ENCODE data around the gene VPS8. TPM values are rescaled to one million over a fixed set of nuclear protein-coding genes. Genes with fewer than 3 reads are reported as not detected.

Gene VPS8
- total RNA-seq, 2 donors from 2014 or later: 49.7 to 70.0 TPM

DNA sequence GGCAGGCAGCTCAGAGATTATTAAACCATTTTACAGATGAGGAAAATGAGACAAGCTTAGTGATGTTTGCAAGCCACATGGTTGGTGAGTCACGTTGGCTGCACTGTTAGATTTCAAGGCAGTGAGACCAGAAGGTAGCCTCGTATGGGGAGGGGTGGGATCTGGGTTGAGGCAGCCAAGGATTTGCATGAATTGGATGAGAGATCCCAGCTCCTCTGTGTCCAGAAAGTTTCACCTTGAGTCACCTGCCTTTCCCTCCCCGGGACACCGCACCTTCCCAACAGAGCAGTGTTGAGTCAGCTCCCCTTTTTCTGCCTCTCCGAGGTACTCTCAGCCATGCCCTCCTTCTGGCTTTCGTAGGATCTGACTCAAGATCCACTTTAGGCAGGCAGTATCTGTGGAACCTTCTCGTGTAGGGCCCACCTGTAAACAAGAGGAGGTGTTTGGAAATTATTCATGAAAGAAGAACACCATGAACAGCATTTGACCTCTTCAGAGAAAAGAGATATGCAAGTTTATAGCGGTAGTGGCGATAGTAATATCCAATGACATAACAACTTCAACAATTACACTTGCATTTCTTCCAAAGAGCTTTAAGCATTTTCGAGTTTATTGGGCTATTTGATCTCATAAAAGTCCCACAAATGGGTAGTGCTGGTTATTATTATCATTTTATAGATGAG, 46.8 kb upstream of the VPS8 start:
- no peak overlapping the region for H3K27ac Mint-ChIP-seq
- H3K27me3 ChIP-seq (ENCODE audit: control insufficient read depth, insufficient read depth, low read length, poor library complexity, severe bottlenecking): no peaks in the 10 kb centered on the region
- peaks cover 11% of the 10 kb centered on the region for H3K4me1 ChIP-seq (ENCODE audit: control insufficient read depth, insufficient read depth, low read length)
- TF ChIP-seq, protein P1, sequence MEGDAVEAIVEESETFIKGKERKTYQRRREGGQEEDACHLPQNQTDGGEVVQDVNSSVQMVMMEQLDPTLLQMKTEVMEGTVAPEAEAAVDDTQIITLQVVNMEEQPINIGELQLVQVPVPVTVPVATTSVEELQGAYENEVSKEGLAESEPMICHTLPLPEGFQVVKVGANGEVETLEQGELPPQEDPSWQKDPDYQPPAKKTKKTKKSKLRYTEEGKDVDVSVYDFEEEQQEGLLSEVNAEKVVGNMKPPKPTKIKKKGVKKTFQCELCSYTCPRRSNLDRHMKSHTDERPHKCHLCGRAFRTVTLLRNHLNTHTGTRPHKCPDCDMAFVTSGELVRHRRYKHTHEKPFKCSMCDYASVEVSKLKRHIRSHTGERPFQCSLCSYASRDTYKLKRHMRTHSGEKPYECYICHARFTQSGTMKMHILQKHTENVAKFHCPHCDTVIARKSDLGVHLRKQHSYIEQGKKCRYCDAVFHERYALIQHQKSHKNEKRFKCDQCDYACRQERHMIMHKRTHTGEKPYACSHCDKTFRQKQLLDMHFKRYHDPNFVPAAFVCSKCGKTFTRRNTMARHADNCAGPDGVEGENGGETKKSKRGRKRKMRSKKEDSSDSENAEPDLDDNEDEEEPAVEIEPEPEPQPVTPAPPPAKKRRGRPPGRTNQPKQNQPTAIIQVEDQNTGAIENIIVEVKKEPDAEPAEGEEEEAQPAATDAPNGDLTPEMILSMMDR (conservative IDR thresholded peaks at IDR 0.05): no peak
- no peaks in the 10 kb centered on the region for H3K9me3 Mint-ChIP-seq
- H3K27me3 Mint-ChIP-seq (ENCODE audit: insufficient read depth): no peaks in the 10 kb centered on the region
- no peak overlapping the region for H3K4me3 ChIP-seq (ENCODE audit: low read length)
- H3K9ac ChIP-seq (ENCODE audit: extremely low read depth, low read length, poor library complexity, severe bottlenecking): no peak overlapping the region
- H3K36me3 Mint-ChIP-seq (ENCODE audit: low read depth): no peaks in the 10 kb centered on the region
- no peaks in the 10 kb centered on the region for H3K9me3 ChIP-seq (ENCODE audit: control insufficient read depth, low read length)
- WGBS, 2 experiments (ENCODE audit: insufficient coverage in 1 of 2, insufficient read length in 1 of 2): 90 to 92% methylated on average over 8 to 10 of the region's 10 CpGs
- no peak for DNase-seq
- H3K36me3 ChIP-seq (ENCODE audit: control insufficient read depth, insufficient read depth, low read length): no peaks in the 10 kb centered on the region
- H3K4me1 Mint-ChIP-seq: peaks cover 39% of the 10 kb centered on the region
- no peak overlapping the region for H3K4me3 Mint-ChIP-seq
- no peak overlapping the region for H3K27ac ChIP-seq (ENCODE audit: low read depth, low read length)

DNA sequence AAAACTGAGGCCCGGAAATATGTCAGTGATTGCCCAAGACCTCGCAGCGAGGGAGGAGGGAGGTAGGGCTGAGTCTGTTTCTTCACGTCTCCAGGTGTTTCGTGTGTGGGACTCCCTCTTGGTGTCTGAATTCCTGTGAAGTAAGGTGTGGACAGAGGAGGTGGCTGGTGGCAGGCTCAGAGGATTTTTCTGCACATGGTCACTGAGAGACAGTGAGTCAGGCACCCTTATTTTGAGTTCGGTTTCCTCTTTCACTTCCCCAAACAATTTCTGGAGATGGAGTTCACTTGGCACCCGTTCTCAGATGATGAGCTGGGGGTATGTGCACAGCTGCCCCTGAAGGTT, 46.3 kb upstream of the VPS8 start:
- TF ChIP-seq, protein P1 (conservative IDR thresholded peaks at IDR 0.05): no peak
- no peak overlapping the region for H3K4me3 Mint-ChIP-seq
- H3K27me3 Mint-ChIP-seq (ENCODE audit: insufficient read depth): peaks cover under 1% of the 10 kb centered on the region
- no peak overlapping the region for H3K27ac ChIP-seq (ENCODE audit: low read depth, low read length)
- no peak for DNase-seq
- H3K27me3 ChIP-seq (ENCODE audit: control insufficient read depth, insufficient read depth, low read length, poor library complexity, severe bottlenecking): no peaks in the 10 kb centered on the region
- 93 to 96% methylated on average over 3 to 7 of the region's 7 CpGs for WGBS, 2 experiments (ENCODE audit: insufficient coverage in 1 of 2, insufficient read length in 1 of 2)
- no peaks in the 10 kb centered on the region for H3K9me3 Mint-ChIP-seq
- H3K36me3 ChIP-seq (ENCODE audit: control insufficient read depth, insufficient read depth, low read length): no peaks in the 10 kb centered on the region
- H3K4me1 Mint-ChIP-seq: peaks cover 36% of the 10 kb centered on the region
- H3K9ac ChIP-seq (ENCODE audit: extremely low read depth, low read length, poor library complexity, severe bottlenecking): no peak overlapping the region
- peaks cover 15% of the 10 kb centered on the region for H3K4me1 ChIP-seq (ENCODE audit: control insufficient read depth, insufficient read depth, low read length)
- H3K27ac Mint-ChIP-seq: no peak overlapping the region
- no peaks in the 10 kb centered on the region for H3K9me3 ChIP-seq (ENCODE audit: control insufficient read depth, low read length)
- no peaks in the 10 kb centered on the region for H3K36me3 Mint-ChIP-seq (ENCODE audit: low read depth)
- no peak overlapping the region for H3K4me3 ChIP-seq (ENCODE audit: low read length)

DNA sequence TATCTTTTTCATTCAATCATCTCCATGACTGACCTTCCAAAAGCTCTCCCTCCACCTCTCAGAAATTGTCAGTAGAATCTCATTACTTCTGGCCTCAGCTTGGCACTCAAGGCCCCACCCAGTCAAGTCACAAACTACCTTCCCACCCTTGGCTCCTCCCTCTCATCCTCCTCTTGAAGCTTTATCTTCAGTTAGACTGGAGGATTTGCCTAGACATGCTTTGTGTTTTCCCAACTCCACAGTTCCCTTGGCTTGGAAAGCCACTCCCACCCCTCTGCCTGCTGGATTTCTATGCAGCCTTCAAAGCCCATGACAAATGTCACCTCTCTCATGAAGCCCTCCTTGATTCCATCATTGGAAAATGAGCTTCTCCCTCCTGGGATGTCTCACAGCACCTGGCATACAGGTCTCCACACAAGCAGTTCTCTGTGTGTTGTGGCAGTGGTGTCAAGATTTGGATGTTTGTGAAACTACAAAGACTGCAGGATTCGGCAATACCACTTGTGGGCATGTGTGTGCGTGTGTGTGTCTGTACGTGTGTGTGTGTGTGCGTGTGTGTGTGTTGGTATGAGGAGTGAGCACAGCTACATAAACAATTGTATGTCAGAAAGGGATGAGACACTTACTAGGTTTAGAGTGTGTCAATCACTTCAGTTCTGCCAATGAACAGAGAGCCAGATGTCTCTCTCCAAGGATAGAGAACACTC, 45.3 kb upstream of the VPS8 start:
- H3K9me3 Mint-ChIP-seq: no peaks in the 10 kb centered on the region
- Histone ChIP-seq H3K4me1 (ENCODE audit: control insufficient read depth, insufficient read depth, low read length) (peaks cover 18% of the 10 kb centered on the region), H3K9ac (ENCODE audit: extremely low read depth, low read length, poor library complexity, severe bottlenecking) (no peak overlapping the region), H3K27ac (ENCODE audit: low read depth, low read length) (no peak overlapping the region), H3K9me3 (ENCODE audit: control insufficient read depth, low read length) (no peaks in the 10 kb centered on the region), H3K27me3 (ENCODE audit: control insufficient read depth, insufficient read depth, low read length, poor library complexity, severe bottlenecking) (no peaks in the 10 kb centered on the region), H3K36me3 (ENCODE audit: control insufficient read depth, insufficient read depth, low read length) (no peaks in the 10 kb centered on the region), H3K4me3 (ENCODE audit: low read length) (no peak overlapping the region)
- peaks cover 3% of the 10 kb centered on the region for H3K27me3 Mint-ChIP-seq (ENCODE audit: insufficient read depth)
- no peak overlapping the region for H3K4me3 Mint-ChIP-seq
- H3K36me3 Mint-ChIP-seq (ENCODE audit: low read depth): no peaks in the 10 kb centered on the region
- DNase-seq: no peak
- peaks cover 36% of the 10 kb centered on the region for H3K4me1 Mint-ChIP-seq
- TF ChIP-seq, protein P1 (conservative IDR thresholded peaks at IDR 0.05): no peak
- 84 to 93% methylated on average over 4 of the region's 4 CpGs for WGBS, 2 experiments (ENCODE audit: insufficient coverage in 1 of 2, insufficient read length in 1 of 2)
- H3K27ac Mint-ChIP-seq: no peak overlapping the region
